Measurements from ENCODE around the gene ZRANB2. TPM values are rescaled to one million over a fixed set of nuclear protein-coding genes. Genes with fewer than 3 reads are reported as not detected.

ZRANB2 gene
- total and polyA plus RNA-seq, 9 of the 15 experiments (the other 6 are each of a cell fraction or from before 2014, with no cell fraction given) = 80.8 to 264 (median 157) TPM

DNA sequence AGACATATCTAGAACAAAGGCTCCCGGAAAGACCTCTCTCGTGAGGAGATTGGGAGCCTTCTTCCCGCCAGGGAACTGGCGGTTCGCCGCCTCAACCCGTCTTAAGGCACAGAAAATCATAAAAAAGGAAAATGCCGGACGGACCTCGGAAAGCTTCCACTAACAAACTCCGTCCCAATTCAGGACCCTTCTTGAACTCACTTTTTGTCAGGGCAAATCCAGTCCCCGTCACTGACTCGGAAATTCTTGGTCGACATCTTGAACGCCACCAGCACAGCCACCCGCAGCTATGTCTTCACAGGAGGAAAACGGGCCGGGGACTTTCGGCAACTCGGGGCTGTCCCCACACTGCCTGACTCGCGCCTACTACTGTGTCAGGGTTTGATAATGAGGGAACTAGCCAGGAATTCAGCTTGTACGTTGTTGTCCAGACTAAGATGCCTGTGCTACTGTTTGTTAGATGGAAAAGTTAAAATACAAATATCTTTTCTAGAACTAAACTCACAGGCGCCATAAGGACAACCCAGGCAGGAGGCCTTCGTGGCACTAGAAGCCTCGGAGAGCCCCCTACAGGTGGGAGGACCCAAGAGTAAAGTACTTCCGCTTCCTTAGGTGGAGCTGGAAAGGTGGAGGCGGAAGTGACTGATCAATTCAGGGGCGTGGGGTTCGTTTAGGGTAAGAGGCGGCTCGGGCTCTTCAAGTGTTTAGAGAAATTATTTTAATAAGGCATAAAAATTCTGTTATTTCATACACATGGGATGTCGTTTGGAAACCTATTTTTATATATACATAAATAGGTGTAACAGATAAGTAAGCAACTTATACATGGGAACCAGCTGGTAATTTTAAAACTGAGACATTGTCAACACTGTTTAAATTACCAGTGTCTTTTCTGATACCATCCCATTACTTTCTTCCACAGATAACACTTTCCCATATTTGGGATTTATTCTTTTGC is at the start of gene ZRANB2 (continued):
- TF ChIP-seq NCOR1 (IDR thresholded peaks at IDR 0.05) = peak; percentile 39; the same call in 1 of the 2 replicates
- no peak for TF ChIP-seq OTX1 (CRISPR knock-in tag; IDR thresholded peaks at IDR 0.05)
- TF ChIP-seq SREBF2 (CRISPR knock-in tag; IDR thresholded peaks at IDR 0.05) = no peak
- no peak; a peak in 1 of 4 replicates for TF ChIP-seq NONO (IDR thresholded peaks at IDR 0.05; ENCODE audit: low read depth in 2 of 2, low read length in 1 of 2)
- TF ChIP-seq RREB1 (CRISPR knock-in tag; IDR thresholded peaks at IDR 0.05) = no peak
- TF ChIP-seq, protein P1, sequence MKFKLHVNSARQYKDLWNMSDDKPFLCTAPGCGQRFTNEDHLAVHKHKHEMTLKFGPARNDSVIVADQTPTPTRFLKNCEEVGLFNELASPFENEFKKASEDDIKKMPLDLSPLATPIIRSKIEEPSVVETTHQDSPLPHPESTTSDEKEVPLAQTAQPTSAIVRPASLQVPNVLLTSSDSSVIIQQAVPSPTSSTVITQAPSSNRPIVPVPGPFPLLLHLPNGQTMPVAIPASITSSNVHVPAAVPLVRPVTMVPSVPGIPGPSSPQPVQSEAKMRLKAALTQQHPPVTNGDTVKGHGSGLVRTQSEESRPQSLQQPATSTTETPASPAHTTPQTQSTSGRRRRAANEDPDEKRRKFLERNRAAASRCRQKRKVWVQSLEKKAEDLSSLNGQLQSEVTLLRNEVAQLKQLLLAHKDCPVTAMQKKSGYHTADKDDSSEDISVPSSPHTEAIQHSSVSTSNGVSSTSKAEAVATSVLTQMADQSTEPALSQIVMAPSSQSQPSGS (CRISPR knock-in tag; IDR thresholded peaks at IDR 0.05) = no peak
- no peak for TF ChIP-seq BDP1 (IDR thresholded peaks at IDR 0.05; ENCODE audit: insufficient read depth, insufficient read length)
- TF ChIP-seq ZNF583 (CRISPR knock-in tag; IDR thresholded peaks at IDR 0.05) = no peak
- no peak for TF ChIP-seq SIRT6 (IDR thresholded peaks at IDR 0.05; ENCODE audit: low read depth, low read length)
- TF ChIP-seq, protein P2, sequence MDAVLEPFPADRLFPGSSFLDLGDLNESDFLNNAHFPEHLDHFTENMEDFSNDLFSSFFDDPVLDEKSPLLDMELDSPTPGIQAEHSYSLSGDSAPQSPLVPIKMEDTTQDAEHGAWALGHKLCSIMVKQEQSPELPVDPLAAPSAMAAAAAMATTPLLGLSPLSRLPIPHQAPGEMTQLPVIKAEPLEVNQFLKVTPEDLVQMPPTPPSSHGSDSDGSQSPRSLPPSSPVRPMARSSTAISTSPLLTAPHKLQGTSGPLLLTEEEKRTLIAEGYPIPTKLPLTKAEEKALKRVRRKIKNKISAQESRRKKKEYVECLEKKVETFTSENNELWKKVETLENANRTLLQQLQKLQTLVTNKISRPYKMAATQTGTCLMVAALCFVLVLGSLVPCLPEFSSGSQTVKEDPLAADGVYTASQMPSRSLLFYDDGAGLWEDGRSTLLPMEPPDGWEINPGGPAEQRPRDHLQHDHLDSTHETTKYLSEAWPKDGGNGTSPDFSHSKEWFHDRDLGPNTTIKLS (IDR thresholded peaks at IDR 0.05; ENCODE audit: borderline replicate concordance, low read depth) = peak; percentile 99
- peak; percentile 50 for TF ChIP-seq GTF2B (IDR thresholded peaks at IDR 0.05; ENCODE audit: extremely low read depth, insufficient read length)
- no peak for TF ChIP-seq BRF2 (IDR thresholded peaks at IDR 0.05; ENCODE audit: borderline replicate concordance, insufficient read depth, insufficient read length)
- no peak for TF ChIP-seq KDM1A (IDR thresholded peaks at IDR 0.05)
- TF ChIP-seq MCM3 (IDR thresholded peaks at IDR 0.05) = no peak

Data from K562 (cell line).